ENCODE data around the gene PRICKLE2. TPM values are rescaled to one million over a fixed set of nuclear protein-coding genes. Genes with fewer than 3 reads are reported as not detected.

PRICKLE2 gene
- total RNA-seq, 1 donor from 2014 or later = 12.4 TPM

DNA sequence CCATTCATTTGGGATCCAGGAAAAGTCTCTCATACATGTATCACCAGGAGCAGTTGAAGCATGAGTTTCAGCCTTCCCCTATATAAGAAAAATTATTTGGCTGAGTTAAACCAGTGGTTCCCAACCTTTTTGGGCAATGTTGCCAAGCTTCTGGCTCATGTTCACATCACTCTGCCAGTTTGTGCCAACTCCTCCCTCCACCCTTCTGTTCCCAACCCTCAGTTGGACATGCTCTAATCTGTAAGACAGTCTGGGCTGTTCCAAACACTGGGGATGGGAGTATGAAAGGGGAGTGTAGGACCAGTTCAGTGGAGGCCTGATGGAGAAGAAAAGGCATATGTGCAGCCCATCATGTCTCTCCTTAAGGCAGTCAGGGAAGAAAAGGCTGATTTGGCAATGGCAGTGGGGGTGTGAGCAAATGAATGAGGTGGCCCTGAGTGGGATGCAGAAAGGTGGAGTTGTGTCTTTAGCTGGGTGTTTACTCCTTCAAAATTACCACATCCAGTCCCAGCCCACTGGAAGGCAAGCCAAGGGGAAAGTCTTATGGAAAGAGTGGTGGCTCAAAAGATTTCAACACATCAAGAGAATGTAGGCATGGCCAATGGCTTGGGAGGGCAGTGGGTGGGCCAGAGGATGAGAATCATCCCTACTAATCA lies 32.0 kb upstream of the PRICKLE2 start:
- intact Hi-C loops (cut with DNase I) = no loop called here

DNA sequence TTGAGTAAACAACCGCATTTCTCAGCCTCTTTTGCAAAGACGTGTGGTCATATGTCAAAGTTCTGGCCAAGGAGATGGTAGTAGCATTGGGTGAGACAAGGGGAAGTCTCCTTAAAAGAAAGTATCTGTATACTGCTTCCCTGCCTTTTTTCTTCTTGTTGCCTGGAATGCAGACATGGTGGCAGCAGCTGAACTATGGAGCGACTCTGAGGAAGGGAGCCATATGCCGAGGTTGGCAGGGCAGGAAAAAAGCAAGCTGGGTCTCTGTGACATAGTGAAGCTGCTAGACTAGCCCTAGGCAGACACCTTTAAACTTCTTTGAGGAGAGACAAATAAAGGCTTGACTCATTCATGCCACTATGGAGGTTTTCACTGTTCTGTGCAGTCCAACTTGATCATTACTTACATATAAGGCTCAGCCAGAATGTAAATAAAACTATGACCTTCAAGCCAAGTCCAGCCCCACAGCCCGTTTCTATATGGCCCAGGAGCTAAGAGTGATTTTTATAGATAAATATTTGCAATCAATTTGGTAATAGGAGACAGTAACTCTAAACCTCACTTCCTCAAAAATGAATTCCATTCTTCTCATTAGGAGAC lies 30.6 kb upstream of the PRICKLE2 start:
- intact Hi-C loops (cut with DNase I) = no loop called here
- no peak for DNase-seq (ENCODE audit: low spot score)

More for the DNA sequence above, 32.0 kb upstream of the PRICKLE2 start:
- DNase-seq (ENCODE audit: low spot score) = no peak

DNA sequence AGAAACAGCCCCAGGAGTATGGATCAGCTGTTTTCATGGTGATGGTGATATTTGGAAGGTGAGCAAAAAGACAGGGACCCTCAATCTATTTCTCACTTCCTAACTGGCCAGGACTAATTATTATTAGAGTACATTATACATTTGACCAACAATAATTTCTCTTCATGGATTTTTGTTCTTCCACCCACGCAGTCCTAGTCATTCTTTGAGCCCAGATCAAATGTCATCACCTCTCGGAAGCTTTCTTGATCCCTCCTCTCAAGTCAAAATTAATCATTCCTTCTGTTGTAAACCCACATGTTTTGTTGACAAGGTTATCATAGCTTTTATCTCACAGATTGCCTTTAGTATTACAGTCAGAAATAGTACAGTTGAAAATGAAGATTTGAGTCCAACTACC lies 29.2 kb upstream of the PRICKLE2 start:
- intact Hi-C loops (cut with DNase I) = no loop called here
- DNase-seq (ENCODE audit: low spot score) = no peak

DNA sequence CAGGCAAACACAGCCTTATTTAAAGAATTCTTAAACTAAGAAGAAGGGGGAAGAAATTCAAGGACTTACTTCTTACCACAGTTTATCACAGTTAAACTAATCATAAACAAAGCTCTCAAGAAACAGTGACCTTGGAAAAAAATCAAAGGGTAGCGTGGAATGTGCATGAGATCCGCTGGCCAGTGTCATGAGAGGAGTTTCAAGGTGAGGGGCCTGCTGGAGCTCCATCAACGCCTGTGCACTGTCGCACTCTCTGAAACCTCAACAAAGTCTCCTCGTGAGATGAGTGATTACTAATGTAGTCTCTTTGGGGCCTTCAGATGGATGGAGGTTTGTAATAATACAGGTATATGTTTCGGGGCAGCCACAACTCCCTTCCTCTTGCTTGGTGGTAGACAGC lies 28.4 kb upstream of the PRICKLE2 start:
- intact Hi-C loops (cut with DNase I) = no loop called here
- DNase-seq (ENCODE audit: low spot score) = no peak

DNA sequence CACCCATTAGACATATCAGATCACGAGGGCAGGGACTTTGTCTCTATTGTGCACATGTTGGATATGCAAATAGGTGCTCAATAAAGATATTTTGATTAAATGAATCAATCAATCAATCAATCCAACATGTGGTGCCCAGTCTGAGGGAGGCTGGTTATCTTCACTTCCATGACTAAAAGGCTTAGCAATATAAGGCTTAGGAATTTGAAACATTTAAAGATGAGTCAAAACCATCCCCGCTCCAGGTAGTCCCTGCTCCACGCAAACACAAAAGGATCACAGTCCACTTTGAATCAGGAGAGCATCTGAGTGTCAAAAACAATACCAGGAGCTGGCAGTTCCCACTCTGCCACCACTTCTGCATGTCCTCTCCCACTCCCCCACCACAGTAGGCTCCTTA lies 25.8 kb upstream of the PRICKLE2 start:
- DNase-seq (ENCODE audit: low spot score) = no peak
- intact Hi-C loops (cut with DNase I) = no loop called here

DNA sequence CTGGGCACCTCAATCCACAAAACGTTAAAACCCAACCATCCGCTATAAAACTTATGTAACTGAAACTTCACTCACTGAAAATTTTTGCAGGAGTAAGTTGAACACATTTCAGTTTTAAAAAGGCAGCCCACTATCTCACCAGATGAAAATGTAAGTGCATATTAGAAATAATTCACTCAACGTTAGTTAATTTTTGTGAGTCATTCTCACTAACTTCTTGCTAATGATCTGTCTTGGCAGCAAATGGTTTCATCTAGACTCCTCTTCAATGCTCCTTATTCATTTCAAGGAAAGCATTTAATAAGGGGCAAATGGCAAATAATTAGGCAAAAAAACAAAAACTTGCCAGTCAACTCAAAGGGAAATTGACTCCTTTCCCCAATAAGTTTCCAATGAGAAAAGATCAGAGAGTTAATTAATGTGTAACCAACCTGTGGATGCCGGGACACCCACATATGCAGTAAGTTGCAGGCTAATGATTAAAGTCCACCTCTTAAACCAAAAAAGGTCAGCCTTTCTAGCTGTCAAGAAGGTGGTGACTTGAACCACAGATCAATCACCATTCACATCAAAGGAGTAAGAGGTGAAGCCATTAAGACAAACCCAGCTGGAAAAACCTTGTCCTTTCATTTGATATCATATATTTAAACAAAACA lies 22.9 kb upstream of the PRICKLE2 start:
- intact Hi-C loops (cut with DNase I) = no loop called here
- no peak for DNase-seq (ENCODE audit: low spot score)

DNA sequence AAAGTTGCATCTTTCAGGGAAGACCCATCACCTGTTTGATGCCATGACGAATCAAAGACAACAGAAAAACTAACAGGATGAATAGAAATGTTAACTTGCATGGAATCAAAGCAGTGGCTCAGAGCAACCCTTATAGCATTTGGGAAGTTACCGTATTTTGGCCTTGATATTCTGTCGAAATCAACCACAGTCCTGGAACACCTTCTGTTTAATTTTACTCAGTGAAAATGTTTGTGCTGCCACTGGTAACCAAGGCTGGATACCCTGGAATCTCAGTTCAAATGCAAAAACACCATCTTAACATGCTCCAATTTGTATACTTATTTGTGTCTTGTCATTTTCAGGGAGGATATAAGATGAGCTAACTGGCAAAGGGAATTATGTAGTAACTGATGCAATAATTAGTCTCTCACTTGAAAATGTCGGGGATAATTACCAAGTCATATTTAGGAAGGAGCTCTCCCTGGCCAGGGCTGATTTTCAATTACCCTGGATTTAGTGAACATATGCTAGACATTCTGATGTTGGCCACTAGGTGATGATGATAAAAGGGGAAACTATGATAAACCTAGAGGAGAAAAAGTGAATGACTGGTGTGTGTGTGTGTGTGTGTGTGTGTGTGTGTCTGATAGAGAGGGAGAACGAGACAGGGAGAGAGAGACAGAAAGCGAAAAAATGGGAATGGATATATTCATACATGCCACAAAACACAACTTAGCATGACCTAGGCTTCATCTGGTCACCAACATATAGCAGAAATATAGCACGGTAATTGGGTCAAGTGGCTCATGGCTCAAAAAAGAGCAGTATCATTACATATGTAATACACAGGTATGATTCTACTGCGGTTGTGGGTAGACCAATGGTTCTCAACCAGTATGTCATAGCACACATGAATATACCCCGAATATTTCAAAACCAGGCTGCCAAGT lies 19.0 kb upstream of the PRICKLE2 start:
- no peak for DNase-seq (ENCODE audit: low spot score)
- intact Hi-C loops (cut with DNase I) = no loop called here

DNA sequence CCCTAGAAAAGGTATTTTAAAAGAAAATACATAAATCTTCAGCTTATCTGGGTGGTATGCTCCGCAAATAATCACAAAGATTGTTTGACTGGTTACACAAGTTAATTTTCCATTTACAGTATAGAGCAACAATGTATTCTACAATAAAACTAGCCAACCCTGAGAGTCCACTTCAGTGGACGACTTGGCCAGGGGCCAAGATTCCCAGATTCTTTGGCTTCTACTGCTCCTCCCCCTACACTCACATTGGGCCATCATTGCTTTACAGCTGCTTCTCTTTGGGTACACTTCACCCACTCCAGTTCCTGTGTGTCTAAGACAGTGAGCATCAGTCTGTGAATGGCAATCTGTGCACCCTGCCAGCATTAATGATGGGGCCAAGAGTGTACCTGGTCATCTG lies 17.2 kb upstream of the PRICKLE2 start:
- no peak for DNase-seq (ENCODE audit: low spot score)
- intact Hi-C loops (cut with DNase I) = no loop called here

DNA sequence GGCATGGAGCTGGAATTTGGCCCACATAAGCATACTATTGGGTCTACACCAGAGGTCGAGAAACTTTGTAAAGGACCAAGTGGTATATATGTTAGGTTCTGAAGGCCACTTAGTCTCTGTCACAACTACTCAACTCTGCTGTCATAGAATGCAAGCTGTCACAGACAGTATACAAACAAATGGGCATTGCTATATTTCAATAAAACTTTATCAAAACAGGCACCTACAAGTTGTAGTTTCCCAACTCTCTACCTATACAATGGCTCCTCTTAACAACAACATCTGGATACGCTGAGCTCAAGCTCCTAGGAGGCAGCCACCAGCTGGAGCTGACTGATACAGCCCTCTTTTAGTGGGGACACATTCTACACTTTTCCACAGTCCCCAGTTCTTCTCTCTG lies 15.7 kb upstream of the PRICKLE2 start:
- DNase-seq (ENCODE audit: low spot score) = no peak
- intact Hi-C loops (cut with DNase I) = no loop called here

DNA sequence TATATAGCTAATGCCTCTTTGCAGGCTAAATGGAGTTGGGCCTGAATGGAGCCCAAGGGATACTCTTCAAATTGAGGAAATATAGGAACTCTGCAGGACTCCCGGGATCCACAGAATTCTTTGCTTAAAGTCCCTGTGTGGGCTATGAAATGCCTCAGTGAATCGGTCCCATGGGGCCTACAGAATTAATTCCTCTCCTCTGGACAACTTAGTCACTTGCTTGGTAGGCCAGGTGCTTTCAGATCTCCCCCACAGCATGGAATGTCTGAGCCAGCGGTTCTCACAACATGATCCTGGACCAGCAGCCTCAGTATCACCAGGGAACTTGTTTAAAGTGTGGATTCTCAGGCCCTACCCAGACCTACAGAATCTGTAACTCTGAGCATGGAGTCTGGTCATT lies 15.1 kb upstream of the PRICKLE2 start:
- intact Hi-C loops (cut with DNase I) = no loop called here
- DNase-seq (ENCODE audit: low spot score) = no peak

DNA sequence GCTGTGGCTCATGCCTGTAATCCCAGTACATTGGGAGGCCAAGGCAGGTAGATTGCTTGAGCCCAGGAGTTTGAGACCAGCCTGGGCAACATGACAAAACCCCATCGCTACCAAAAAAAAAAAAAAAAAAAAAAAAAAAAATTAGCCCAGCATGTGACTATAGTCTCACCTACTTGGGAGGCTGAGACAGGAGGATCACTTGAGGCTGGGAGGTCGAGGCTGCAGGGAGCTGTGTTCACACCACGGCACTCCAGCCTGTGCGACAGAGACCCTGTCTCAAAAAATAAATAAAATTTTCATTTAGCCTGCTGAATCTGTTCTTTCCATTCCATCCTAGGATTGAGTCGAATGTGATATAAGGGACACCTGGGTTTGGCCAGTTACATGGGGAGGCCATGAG lies 14.6 kb upstream of the PRICKLE2 start:
- no peak for DNase-seq (ENCODE audit: low spot score)
- intact Hi-C loops (cut with DNase I) = no loop called here

DNA sequence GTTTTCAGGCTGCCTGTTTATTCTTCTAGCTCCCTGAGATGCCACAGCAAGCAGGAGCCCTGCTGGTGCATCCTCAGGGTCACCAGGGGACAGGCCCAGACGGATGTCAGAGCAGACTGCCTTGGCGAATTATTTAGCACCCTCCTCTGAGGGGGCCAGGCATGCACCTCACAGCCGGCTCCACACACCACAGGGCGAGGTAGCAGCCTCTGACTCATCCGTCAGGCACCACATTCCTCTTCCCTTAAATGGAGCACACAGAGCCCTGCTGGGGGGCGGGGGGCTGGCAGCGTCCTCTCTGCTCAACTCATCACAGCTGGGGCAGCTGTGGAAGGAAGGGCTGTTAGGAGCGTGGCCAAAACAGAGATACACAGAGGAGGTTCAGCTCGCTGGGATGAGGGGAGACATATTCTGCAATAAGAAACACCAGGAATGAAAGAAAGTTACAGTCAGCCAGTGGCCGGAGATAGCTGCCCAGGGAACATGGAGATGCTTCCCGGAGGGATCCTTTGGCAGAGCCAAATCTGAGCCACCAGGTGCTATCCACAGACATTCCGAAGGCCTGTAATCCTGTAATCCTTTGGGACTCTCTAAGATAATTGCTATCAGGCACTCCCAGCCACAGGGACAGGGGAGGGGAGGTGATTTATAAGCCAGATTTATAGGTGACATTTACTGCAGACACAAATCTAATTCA lies 13.9 kb upstream of the PRICKLE2 start:
- DNase-seq (ENCODE audit: low spot score) = peak; percentile 88
- intact Hi-C loops (cut with DNase I) = no loop called here

DNA sequence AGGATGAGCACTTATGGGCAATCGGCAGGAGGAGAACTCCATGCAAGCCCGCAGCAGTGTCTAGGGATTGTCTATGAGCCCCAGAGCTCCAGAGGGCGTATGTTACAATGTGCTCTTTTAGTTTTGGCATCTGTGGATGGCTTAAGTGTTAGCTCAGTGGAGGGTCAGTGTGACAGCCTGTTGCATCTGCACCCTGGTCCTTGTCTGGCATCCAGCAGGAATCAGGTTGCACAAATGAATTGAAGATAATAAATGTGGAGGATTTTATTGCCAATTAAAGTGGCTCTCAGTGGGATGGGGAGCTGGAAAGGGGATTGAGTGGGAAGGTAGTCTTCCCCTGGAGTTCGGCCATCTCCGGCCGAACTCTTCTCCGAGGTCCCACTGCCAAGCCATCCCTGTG lies 11.8 kb upstream of the PRICKLE2 start:
- no peak for DNase-seq (ENCODE audit: low spot score)
- intact Hi-C loops (cut with DNase I) = no loop called here

DNA sequence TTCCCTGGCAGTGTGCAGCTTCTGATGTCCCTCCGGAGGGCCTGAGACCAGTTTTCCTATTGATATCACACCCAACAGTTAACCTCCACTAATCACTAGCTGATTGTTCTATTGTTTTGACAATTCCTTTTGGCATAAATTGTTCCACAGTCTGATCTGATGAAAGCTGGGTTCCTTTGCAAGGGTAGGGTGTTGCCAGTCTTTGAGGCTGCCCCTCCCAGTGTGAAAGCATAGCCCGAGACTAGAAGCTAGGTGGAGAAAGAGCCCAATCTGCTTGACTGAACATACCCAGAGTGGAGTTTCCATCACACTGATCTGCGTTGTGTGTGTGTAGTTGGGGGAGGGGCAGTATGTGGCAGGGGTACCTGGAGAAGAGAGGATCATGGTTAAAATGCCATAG lies 10.3 kb upstream of the PRICKLE2 start:
- intact Hi-C loops (cut with DNase I) = no loop called here

DNA sequence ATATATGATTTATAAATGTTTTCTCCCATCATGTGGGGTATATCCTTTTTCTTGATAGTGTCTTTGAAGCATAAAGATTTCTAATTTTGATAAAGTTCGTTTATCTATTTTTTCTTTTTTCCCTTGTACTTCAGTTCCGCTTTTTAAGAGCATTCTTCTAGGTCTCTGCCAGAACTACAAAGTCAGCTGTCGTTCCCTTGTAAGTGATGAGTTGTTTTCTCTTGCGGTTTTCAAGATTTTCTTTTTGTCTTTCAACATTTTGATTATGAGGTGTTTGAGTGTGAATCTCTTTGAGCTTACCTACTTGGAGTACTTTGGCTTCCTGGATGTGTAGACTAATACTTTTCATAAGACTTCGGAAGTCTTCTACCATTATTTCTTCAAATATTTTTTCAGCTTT lies 9.3 kb upstream of the PRICKLE2 start:
- no peak for DNase-seq (ENCODE audit: low spot score)
- intact Hi-C loops (cut with DNase I) = no loop called here

More for the DNA sequence above, 10.3 kb upstream of the PRICKLE2 start:
- DNase-seq (ENCODE audit: low spot score) = no peak

DNA sequence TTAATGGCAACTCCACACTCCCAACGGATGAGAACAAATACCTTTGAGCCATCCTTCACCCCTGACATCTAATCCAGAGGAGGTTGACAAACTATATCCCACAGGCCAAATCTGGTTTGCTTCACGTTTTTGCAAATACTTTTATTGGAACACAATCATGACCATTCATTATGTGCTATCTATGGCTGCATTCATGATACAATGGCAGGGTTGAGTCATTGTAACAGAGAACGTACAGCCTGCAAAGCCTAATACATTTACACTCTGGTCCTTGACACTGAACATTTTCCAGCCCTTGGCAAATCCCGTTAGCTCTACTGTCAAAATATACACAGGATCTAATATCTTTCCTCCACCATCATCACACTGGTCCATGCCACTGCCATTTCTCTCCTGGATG lies 7.6 kb upstream of the PRICKLE2 start:
- intact Hi-C loops (cut with DNase I) = no loop called here
- DNase-seq (ENCODE audit: low spot score) = no peak

DNA sequence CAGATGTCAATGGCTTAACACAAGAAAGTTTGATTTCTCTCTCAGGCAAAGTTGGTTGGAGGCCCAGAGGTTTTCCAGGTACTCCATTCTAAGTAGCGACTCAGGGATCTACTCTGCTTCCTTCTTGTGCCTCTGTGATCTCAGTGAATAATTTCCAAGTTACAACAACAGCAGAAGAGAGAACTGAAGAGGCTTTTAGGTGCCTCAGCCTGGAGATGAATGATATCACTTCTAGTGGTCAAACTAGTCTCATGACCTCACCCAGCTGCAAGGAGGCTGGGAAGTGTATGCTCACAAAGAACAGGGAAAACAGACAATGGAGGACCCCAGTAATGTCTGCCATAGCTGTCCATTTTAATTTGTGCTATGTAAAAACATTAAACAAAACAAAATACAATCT lies 4.6 kb upstream of the PRICKLE2 start:
- intact Hi-C loops (cut with DNase I) = no loop called here
- no peak for DNase-seq (ENCODE audit: low spot score)

DNA sequence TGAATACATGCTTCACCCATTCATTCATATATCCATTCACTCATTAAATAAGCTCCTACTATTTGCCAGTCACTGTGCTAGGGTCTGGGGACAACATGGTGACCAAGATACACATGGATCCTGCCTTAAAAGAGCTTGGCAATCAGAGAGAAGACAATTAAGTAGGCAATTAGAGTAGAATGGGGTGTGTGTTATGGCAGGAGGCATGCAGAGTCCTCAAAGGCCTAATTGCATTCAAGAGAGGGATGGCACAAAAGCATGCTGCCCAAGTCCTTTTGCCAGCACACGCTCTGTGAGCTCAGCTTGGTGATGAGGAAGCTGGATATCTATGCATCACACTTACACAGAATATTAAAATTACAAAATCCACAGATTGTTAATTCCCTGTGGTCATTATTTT lies 2.8 kb upstream of the PRICKLE2 start:
- no peak for DNase-seq (ENCODE audit: low spot score)
- intact Hi-C loops (cut with DNase I) = no loop called here

DNA sequence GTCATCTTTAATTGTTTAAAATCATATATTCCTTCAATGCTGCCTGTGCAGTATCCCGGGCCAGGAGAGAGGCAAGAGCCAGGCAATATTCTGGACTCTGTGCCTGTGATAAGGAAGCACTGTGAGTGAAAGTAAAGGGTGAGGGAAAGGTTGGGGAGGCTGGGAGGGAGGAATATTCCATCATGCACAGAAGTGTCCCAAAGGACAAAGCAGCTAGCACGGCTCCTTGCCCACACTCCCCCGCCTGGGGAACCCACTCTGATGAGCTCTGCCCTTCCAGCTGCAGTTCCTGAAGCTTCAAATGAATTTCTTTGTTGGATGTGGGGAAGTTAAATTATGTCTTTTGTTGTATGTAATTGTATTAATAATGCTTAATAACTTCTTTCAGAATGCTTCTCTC lies 1.5 kb upstream of the PRICKLE2 start:
- intact Hi-C loops (cut with DNase I) = no loop called here
- no peak for DNase-seq (ENCODE audit: low spot score)

All from cardiac septum (tissue), 1 donor.